ENCODE results near the gene SFRP2. TPM values are rescaled to one million over a fixed set of nuclear protein-coding genes. Genes with fewer than 3 reads are reported as not detected.

Gene SFRP2
- total RNA-seq, 2 experiments from 2014 or later: not detected

GRCh38 chr4:153765894-153766293 is 23.0 kb downstream of the SFRP2 start:
- Histone ChIP-seq H3K4me3 (ENCODE audit: low read depth, low read length, poor library complexity, severe bottlenecking) (no peak overlapping the region), H3K4me2 (ENCODE audit: low read length) (no peak overlapping the region), H4K20me1 (ENCODE audit: insufficient read depth, low read length) (no peaks in the 10 kb centered on the region), H3K36me3 (ENCODE audit: insufficient read depth, low read length) (no peaks in the 10 kb centered on the region), H3K79me2 (ENCODE audit: insufficient read depth, low read depth, low read length) (no peaks in the 10 kb centered on the region), H2AFZ (ENCODE audit: low read length) (no peak overlapping the region), H3K9me3 (ENCODE audit: low read length) (no peaks in the 10 kb centered on the region), H3K9me2 (ENCODE audit: insufficient read depth, low read length) (no peaks in the 10 kb centered on the region), H3K27ac (ENCODE audit: low read depth, low read length, poor library complexity, severe bottlenecking) (no peak overlapping the region), H3K4me1 (ENCODE audit: insufficient read depth, low read length, poor library complexity, severe bottlenecking) (no peaks in the 10 kb centered on the region)
- no peak for TF ChIP-seq EZH2phosphoT487 (IDR thresholded peaks at IDR 0.05; ENCODE audit: borderline replicate concordance, low read depth, low read length)
- no peak for TF ChIP-seq CTCF (conservative IDR thresholded peaks at IDR 0.05; ENCODE audit: low read length)
- ChIA-PET POLR2A (no interaction called here), CTCF (ENCODE audit: unreplicated experiment) (no interaction called here)
- intact Hi-C loops (cut with micrococcal nuclease; ENCODE audit: unreplicated experiment): no loop called here
- no peak for DNase-seq (ENCODE audit: low spot score)
- no TSS peak for BruUV-seq (replicated peaks)

GRCh38 chr4:153764601-153765368 is 24.1 kb downstream of the SFRP2 start:
- Histone ChIP-seq H3K4me3 (ENCODE audit: low read depth, low read length, poor library complexity, severe bottlenecking) (no peak overlapping the region), H3K4me1 (ENCODE audit: insufficient read depth, low read length, poor library complexity, severe bottlenecking) (no peaks in the 10 kb centered on the region), H3K9me2 (ENCODE audit: insufficient read depth, low read length) (no peaks in the 10 kb centered on the region), H4K20me1 (ENCODE audit: insufficient read depth, low read length) (no peaks in the 10 kb centered on the region), H3K36me3 (ENCODE audit: insufficient read depth, low read length) (no peaks in the 10 kb centered on the region), H2AFZ (ENCODE audit: low read length) (no peak overlapping the region), H3K27ac (ENCODE audit: low read depth, low read length, poor library complexity, severe bottlenecking) (no peak overlapping the region), H3K4me2 (ENCODE audit: low read length) (no peak overlapping the region), H3K79me2 (ENCODE audit: insufficient read depth, low read depth, low read length) (no peaks in the 10 kb centered on the region), H3K9me3 (ENCODE audit: low read length) (no peaks in the 10 kb centered on the region)
- ChIA-PET CTCF (ENCODE audit: unreplicated experiment) (no interaction called here), POLR2A (interaction anchor here (0.7 kb wide), 1 partner anchor 1704 kb away, joined by 3 read pairs; no protein-coding TSS in a partner anchor)
- TF ChIP-seq CTCF (conservative IDR thresholded peaks at IDR 0.05; ENCODE audit: low read length) (no peak), EZH2phosphoT487 (IDR thresholded peaks at IDR 0.05; ENCODE audit: borderline replicate concordance, low read depth, low read length) (no peak)
- intact Hi-C loops (cut with micrococcal nuclease; ENCODE audit: unreplicated experiment): no loop called here
- DNase-seq (ENCODE audit: low spot score): no peak
- BruUV-seq (replicated peaks): no TSS peak

- DNase-seq (ENCODE audit: low spot score): peak; percentile 8
- no peaks in the 10 kb centered on the region for H3K4me1 ChIP-seq (ENCODE audit: insufficient read depth, low read length, poor library complexity, severe bottlenecking)
- no peak overlapping the region for H2AFZ ChIP-seq (ENCODE audit: low read length)
- no peak overlapping the region for H3K4me2 ChIP-seq (ENCODE audit: low read length)
- BruUV-seq (replicated peaks): no TSS peak
- intact Hi-C loops (cut with micrococcal nuclease; ENCODE audit: unreplicated experiment): no loop called here
- no peaks in the 10 kb centered on the region for H3K79me2 ChIP-seq (ENCODE audit: insufficient read depth, low read depth, low read length)
- no peaks in the 10 kb centered on the region for H4K20me1 ChIP-seq (ENCODE audit: insufficient read depth, low read length)
- CTCF ChIA-PET (ENCODE audit: unreplicated experiment): no interaction called here
- POLR2A ChIA-PET: no interaction called here
- no peaks in the 10 kb centered on the region for H3K9me3 ChIP-seq (ENCODE audit: low read length)
- no peaks in the 10 kb centered on the region for H3K9me2 ChIP-seq (ENCODE audit: insufficient read depth, low read length)
- TF ChIP-seq CTCF (conservative IDR thresholded peaks at IDR 0.05; ENCODE audit: low read length): peak; percentile 75
- TF ChIP-seq EZH2phosphoT487 (IDR thresholded peaks at IDR 0.05; ENCODE audit: borderline replicate concordance, low read depth, low read length): no peak
- no peak overlapping the region for H3K27ac ChIP-seq (ENCODE audit: low read depth, low read length, poor library complexity, severe bottlenecking)
- H3K36me3 ChIP-seq (ENCODE audit: insufficient read depth, low read length): no peaks in the 10 kb centered on the region
- H3K4me3 ChIP-seq (ENCODE audit: low read depth, low read length, poor library complexity, severe bottlenecking): no peak overlapping the region
These were observed 25.5 kb downstream of the SFRP2 start for GRCh38 chr4:153763404-153763803.
